HG02943 (cell line): ENCODE measurements around the gene TTC39C.
A peak's percentile ranks its signal among the peaks of the same experiment; 100 is the strongest.
"Not testable (repeated sequence)": the region's sequence is repeated elsewhere in the genome, so short reads cannot be mapped to it uniquely, and the experiment has no call there.

ENCODE experiments used
- ATAC-seq: cut with Tn5 transposase; IDR thresholded peaks from one replicate; pipeline ENCODE4 v1.9.1; 2021; ENCODE audit warnings: mild to moderate bottlenecking, low read depth, moderate library complexity; ENCODE audit not compliant: unreplicated experiment

TTC39C gene

DNA sequence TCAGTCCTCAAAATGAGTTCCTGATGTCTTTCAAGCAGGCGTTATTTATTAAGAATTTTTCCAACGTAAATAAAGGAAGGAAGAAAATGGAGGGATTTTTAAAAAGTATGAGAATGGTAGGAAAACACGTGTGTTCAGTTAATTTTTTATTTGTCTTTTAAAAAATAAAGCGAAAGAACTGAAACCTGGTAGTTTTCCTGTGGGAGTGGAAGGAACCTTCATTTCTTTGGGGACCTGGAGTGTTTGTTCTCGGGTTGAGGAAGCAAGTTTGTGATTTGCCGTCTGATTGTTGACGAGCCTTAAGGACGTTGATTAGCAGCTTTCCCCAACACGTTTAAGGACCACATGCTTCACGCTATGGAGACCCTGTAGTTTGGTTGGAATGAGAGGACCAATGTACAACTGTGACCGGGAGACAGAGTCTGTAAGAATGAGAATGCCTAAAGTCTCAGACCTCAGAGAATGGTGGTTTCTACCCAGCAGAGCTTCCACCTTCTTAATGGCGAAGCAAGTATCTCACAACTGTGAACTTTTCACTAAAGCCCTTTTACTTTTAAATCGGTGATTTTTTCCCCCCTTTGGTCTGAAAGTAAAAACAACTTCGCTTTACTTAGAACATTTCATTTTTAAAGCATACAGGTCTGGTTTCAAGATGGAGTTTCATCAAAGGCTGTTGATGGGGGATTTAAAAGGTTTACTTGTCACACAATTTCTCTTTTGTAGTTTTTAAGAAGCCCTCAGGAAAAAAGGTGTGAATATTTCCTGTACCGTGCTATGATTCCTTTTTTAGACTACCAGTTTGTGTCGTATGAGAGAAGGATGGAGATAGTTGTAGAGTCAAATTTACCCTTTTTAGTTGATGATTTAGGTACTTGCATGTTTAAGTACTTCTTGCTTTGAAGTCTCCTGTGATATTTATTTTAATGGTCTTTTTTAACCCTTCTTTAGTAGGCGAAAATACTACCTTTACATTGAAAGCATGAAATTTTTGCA, 1.4 kb downstream of the TTC39C start:
- no peak for ATAC-seq

DNA sequence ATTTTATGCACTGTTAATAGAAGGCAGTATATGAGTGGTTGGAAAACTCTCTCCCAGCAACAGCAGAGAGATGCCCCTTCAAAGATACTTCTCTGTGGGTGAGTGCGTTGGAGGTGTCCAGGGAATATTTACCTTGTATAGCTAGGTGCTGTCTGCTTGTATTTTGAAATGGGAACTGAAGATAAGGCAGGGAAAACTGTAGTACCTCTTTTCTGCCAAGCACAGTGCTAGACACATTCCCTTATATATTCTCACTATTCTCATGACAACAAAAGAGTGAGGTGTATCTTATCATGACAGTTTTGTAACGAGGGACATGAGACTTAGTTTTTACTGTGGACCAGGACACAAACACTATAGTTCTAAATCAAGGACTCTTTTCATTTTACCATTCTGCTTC, 2.1 kb downstream of the TTC39C start:
- ATAC-seq, result no peak

GRCh38 chr18:24018299-24018886, 3.8 kb downstream of the TTC39C start:
- ATAC-seq, result no peak

DNA sequence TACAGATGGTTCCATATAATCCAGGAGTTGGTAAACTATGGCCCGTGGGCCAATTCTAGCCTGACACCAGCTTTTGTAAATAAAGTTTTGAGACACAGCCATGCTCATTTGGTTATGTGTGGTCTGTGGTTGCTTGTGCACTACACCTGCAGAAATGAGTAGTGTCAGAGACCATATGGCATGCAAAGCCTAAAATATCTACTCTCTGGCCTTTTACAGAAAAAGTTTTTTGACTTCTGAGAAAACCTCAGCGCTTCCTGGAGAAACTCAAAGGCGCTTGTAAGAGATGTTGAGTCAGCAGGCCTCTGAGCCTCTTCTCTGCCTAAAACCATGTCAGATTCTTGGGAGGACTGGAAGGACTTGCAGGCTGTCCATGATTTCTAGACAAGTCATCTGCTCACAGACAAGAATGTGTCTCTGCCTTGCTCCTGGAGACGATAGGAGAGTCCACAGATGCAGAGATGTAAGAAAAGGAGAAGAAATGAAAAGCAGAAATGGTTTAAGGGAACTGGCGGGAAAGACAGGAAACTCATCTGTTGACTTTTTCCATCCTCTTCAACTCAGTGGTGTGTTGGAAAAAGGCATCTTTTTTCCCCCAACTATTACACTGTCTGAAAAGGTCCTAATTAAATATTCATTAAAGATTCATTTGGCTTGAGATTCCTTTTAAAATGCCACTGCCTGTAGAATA, 5.2 kb downstream of the TTC39C start:
- ATAC-seq, result peak; percentile 72

GRCh38 chr18:24021505-24021904, 7.0 kb downstream of the TTC39C start:
- no peak for ATAC-seq

DNA sequence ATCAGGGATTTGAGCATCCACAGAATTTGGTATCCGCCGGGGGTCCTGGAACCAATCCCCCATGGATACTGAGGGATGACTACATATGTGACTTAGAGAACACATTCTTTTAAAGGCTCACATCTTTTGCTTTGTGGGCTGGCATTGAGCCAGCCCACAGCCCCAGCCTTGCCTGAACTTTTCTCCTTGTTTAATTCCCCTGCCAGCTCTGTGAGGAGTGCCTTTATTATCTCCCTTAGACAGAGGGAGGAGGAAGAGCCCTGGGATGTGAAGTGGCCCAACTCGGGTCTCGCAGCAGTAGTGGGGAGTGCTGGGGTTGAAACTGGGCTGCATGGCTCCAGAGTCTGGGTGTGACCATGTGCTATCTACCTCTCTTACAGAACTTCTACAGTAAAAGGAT, 7.6 kb downstream of the TTC39C start:
- ATAC-seq, result no peak

- no peak for ATAC-seq
Observed at GRCh38 chr18:24023185-24023814, 8.7 kb downstream of the TTC39C start.

DNA sequence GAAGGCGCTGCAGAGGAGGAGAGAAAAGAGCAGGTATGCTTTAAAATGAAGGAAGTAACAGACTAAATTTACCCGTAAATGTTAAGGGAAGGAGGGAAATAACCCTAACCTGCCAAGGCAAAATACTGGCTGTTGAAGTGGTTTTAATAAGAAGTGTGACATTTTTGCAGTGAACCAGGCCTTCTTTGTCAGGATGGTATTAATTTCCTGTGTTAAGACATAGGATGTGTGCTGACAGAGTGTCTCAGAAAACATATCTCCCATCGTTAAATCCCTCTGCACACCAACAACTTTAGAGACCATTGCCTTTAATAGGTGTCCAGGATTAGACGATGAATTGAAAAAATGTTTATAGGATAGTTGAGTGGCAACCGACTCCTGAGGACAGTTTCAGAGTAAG, 9.9 kb downstream of the TTC39C start:
- ATAC-seq, result no peak

GRCh38 chr18:24026457-24026856, 11.9 kb downstream of the TTC39C start:
- no peak for ATAC-seq

DNA sequence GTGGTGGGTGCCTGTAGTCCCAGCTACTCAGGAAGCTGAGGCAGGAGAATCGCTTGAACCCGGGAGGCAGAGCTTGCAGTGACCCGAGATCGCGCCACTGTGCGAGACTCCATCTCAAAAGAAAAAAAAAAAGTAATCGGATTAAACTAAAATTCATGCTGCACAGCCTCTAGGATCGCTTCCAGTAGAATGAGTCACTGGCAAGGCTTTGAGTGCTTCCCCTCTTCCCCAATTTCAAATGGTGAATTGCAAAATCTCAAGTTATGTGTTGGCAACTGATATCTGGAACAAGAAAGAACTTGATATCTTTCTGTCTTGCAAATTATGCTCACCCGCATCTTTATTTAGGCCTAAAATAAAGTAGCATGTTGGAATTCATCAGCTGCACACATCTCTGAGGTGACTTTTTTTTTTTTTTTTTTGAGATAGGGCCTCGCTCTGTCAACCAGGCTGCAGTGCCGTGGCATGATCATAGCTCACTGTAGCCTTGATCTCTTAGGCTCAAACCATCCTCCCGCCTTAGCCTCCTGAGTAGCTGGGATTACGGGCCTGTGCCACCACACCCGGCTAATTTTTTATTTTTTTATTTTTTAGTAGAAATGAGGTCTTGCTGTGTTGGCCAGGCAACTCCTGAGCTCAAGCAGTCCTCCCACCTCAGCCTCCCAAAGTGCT, 12.7 kb downstream of the TTC39C start:
- ATAC-seq, result no peak

GRCh38 chr18:24028946-24029345, 14.4 kb downstream of the TTC39C start:
- not testable (repeated sequence) for ATAC-seq

DNA sequence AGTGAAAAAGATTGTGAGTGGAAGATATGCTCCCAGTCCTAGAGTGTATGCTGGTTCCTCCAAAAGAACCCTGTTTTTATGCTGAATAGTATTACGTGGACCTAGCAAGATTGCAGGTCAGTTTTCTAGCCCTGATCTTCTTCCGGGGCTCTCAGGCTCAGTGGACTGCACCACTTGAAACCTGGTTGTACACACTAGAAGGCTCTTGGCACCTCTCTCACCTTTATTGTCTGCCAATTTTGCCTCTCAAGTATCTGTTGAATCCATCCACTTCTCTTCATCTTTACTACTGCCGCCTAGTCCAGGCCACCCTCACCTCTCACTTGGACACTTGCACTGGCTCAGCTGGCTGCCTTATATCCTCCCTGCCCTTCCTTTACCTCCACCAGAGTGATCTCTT, 16.8 kb downstream of the TTC39C start:
- ATAC-seq, result no peak

GRCh38 chr18:24031916-24032315, 17.4 kb downstream of the TTC39C start:
- no peak for ATAC-seq

GRCh38 chr18:24033641-24034412, 19.3 kb downstream of the TTC39C start:
- no peak for ATAC-seq

GRCh38 chr18:24035316-24035715, 20.8 kb downstream of the TTC39C start:
- no peak for ATAC-seq

DNA sequence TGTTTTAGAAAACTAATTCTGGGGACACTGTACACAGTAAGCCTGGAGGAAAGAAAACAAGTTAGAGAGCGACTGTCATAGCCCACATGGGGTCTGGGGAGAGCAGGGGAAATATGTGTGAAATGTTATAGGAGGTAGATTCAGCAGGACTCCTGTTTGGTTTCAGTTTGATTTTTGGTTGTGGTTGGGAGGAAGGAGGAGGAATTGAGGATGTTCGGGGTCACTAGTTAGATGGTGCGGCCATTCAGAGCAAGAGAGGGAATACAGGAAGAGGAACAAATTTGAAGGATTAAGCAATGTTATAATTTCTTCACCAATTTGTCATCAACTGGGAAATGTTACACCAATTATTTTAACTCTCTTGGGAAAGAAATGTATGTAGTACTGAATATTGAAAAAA, 25.1 kb downstream of the TTC39C start:
- ATAC-seq, result no peak

DNA sequence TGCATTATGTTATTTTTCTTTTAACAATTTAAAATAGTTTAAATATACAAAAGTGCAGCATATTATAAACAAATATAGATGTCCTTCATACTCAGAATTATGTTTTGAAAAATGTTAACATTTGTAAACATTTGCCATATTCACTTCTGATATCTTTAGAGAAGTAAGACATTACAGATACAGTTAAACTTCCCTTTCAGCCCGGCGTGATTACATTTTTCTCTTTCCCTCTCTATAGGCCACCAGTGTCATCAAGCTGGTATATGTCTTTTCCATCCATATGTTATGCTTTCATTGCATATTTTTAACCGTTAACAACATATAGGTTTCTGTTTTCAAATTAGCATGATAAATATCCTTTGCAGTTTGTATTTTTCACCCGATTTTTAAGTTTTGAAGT, 27.1 kb downstream of the TTC39C start:
- no peak for ATAC-seq

DNA sequence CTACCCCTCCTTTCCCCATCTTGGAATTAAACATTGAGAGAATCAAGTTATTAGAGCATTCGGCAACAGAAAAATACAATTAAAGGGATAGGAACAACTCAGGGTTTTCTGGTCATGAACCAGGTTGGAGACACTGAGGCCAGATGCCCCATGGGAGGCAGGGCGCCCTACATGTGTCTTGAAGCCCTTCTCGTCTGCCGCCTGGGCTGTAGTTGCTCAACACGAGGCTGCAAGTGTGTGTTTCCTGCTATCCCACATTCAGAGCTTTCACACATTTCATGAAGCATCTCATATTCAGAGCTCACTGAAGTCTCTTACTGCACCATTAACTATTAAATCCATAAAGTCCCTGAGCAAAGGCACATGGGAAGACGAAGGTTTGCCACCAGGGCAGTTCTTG, 28.8 kb downstream of the TTC39C start:
- ATAC-seq, result no peak

- no peak for ATAC-seq
Observed at GRCh38 chr18:24048261-24048660, 33.7 kb downstream of the TTC39C start.

DNA sequence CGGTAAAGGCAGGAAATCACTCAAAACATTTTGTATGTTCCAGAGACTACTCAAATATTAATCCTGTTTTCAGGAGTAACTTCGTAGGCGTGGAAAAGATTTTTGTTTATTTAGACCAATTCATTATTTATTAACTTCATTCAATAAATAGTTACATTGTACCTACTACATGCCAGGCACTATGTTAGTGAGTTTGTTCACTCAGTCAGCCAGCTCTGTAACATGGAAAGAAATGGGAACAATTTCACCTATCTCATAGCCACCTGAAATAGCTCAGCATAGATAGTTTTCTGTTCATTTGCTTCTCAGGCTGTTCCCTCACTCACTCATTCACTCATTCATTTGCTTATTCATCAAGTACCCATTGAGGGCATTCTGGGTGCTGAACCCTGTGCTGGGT, 34.6 kb downstream of the TTC39C start:
- ATAC-seq, result no peak
